CD4-positive, alpha-beta memory T cell (primary cell): ENCODE measurements around the gene PTPN7. TPM values are rescaled to one million over a fixed set of nuclear protein-coding genes. Genes with fewer than 3 reads are reported as not detected.
"Not testable (repeated sequence)": the region's sequence is repeated elsewhere in the genome, so short reads cannot be mapped to it uniquely, and the experiment has no call there.

Experiments used
- CTCF ChIA-PET: fragments of 350-600 bp; sonication (Branson Sonifier 250); formaldehyde crosslinking; loops from one replicate; lab custom pipeline; 2021; ENCODE audit warnings: inconsistent platforms; ENCODE audit not compliant: partially characterized antibody; lab: Charles Lee
- POLR2A ChIA-PET: fragments of 350-600 bp; sonication (Branson Sonifier 250); formaldehyde crosslinking; loops from one replicate; lab custom pipeline; 2021; ENCODE audit not compliant: partially characterized antibody; lab: Charles Lee
- DNase-seq, 5 donors: peaks; one replicate each; pipeline versions ENCODE4 v3.0.0 to v3.0.0-alpha.2; 2020 to 2022; ENCODE audit warnings: mixed read lengths in 1 of 5
- H3K27ac ChIP-seq: one replicate; pipeline ENCODE4 v1.7.0; 2013; ENCODE audit warnings: low read depth, low read length
- H3K27me3 ChIP-seq: 2 replicates; pipeline ENCODE4 v1.7.0; 2013; ENCODE audit warnings: mild to moderate bottlenecking, low read length, moderate library complexity; ENCODE audit not compliant: insufficient read depth
- H3K36me3 ChIP-seq: 2 replicates; pipeline ENCODE4 v1.7.0; 2013; ENCODE audit warnings: mild to moderate bottlenecking, low read length, moderate library complexity; ENCODE audit not compliant: insufficient read depth
- H3K4me1 ChIP-seq: 2 replicates; pipeline ENCODE4 v1.7.0; 2013; ENCODE audit warnings: mild to moderate bottlenecking, low read length, moderate library complexity; ENCODE audit not compliant: insufficient read depth
- H3K4me3 ChIP-seq, 2 donors: one replicate each; pipeline ENCODE4 v1.7.0; 2013; ENCODE audit warnings: low read length in 2 of 2, mild to moderate bottlenecking in 1 of 2
- H3K9me3 ChIP-seq, 2 donors: one replicate each; pipeline ENCODE4 v1.7.0; 2013; ENCODE audit warnings: low read length in 2 of 2, control low read depth in 1 of 2; ENCODE audit not compliant: control insufficient read depth in 1 of 2
- H3K27ac Mint-ChIP-seq, 7 donors: one replicate each; pipeline ENCODE4 v1.8.0; 2020 to 2021; ENCODE audit warnings: mixed read lengths in 7 of 7, mild to moderate bottlenecking in 6 of 7, inconsistent platforms in 3 of 7, moderate library complexity in 3 of 7
- H3K27me3 Mint-ChIP-seq, 2 donors: one replicate each; pipeline ENCODE4 v1.8.0; 2020 to 2021; ENCODE audit warnings: mixed read lengths in 2 of 2
- H3K36me3 Mint-ChIP-seq, 2 donors: one replicate each; pipeline ENCODE4 v1.8.0; 2020 to 2021; ENCODE audit warnings: mixed read lengths in 2 of 2, inconsistent platforms in 1 of 2, mild to moderate bottlenecking in 1 of 2
- H3K4me1 Mint-ChIP-seq, 4 donors: one replicate each; pipeline ENCODE4 v1.8.0; 2020 to 2021; ENCODE audit warnings: mixed read lengths in 4 of 4, mild to moderate bottlenecking in 1 of 4
- H3K4me3 Mint-ChIP-seq, 8 donors: one replicate each; pipeline ENCODE4 v1.8.0; 2020 to 2021; ENCODE audit warnings: mixed read lengths in 8 of 8, mild to moderate bottlenecking in 7 of 8, moderate library complexity in 6 of 8, inconsistent platforms in 3 of 8
- H3K9me3 Mint-ChIP-seq, 8 donors: one replicate each; pipeline ENCODE4 v1.8.0; 2020 to 2021; ENCODE audit warnings: mixed read lengths in 8 of 8, mild to moderate bottlenecking in 5 of 8, inconsistent platforms in 3 of 8, moderate library complexity in 1 of 8
- intact Hi-C: fragments of 100-400 bp; cut with micrococcal nuclease; formaldehyde crosslinking; loops from one replicate; pipeline ENCODE4 v1.15.1; 2023
- polyA plus RNA-seq, 2 donors: library from polyadenylated mRNA; unstranded; fragments of 300-500 nt; fragmentation: Illumina TruSeq; gene quantifications; one replicate each; pipeline ENCODE4 v1.2.3, GENCODE V29; 2021
- total RNA-seq, 2 experiments: library from RNA; stranded (reverse); gene quantifications; one replicate each; pipeline ENCODE4 v1.2.3, GENCODE V29; 2021

PTPN7 gene
- total and polyA plus RNA-seq, 4 experiments from 2014 or later: 50.5 to 84.1 (median 68.0) TPM

GRCh38 chr1:202150602-202151001, 9.8 kb downstream of the PTPN7 start:
- no peak overlapping the region for H3K27ac ChIP-seq
- Mint-ChIP-seq H3K27me3 (no peaks in the 10 kb centered on the region), H3K9me3 (no peaks in the 10 kb centered on the region), H3K4me3 (no peak overlapping the region), H3K27ac (peak overlapping the region; percentile 43 to 74 (median 65)), H3K4me1 (peaks cover 17 to 29% (median 21%) of the 10 kb centered on the region in 4 donors), H3K36me3 (peaks cover 38 to 72% of the 10 kb centered on the region in 2 donors)
- peaks cover 76% of the 10 kb centered on the region for H3K36me3 ChIP-seq
- H3K4me3 ChIP-seq: no peak overlapping the region
- H3K4me1 ChIP-seq: peaks cover 17% of the 10 kb centered on the region
- H3K27me3 ChIP-seq: no peaks in the 10 kb centered on the region
- no peaks in the 10 kb centered on the region for H3K9me3 ChIP-seq
- intact Hi-C loops: no loop called here
- ChIA-PET CTCF (interaction anchor here (2.0 to 2.4 kb wide), 2 partner anchors 12 to 16 kb away, joined by 5 to 7 read pairs; no protein-coding TSS in a partner anchor), POLR2A (interaction anchor here (5.0 to 9.2 kb wide), 2 partner anchors 8 to 11 kb away, joined by 30 to 164 read pairs; partner anchors contain the start of gene PTPN7)
- DNase-seq: no peak

- no peaks in the 10 kb centered on the region for H3K27me3 ChIP-seq
- ChIA-PET CTCF (interaction anchor here (2.0 kb wide), 1 partner anchor 15 kb away, joined by 5 read pairs; no protein-coding TSS in a partner anchor), POLR2A (interaction anchor here (9.2 kb wide), 1 partner anchor 9 kb away, joined by 164 read pairs; the partner anchor contains the start of gene PTPN7)
- H3K4me1 ChIP-seq: peaks cover 17% of the 10 kb centered on the region
- H3K9me3 Mint-ChIP-seq: no peaks in the 10 kb centered on the region
- H3K4me3 Mint-ChIP-seq: no peak overlapping the region
- H3K4me3 ChIP-seq: no peak overlapping the region
- H3K36me3 ChIP-seq: peaks cover 72% of the 10 kb centered on the region
- no peak for DNase-seq
- H3K27ac Mint-ChIP-seq: peak overlapping the region in 2 of 7 donors; percentile 12 to 57
- intact Hi-C loops: no loop called here
- no peaks in the 10 kb centered on the region for H3K9me3 ChIP-seq
- peaks cover 34 to 73% of the 10 kb centered on the region in 2 donors for H3K36me3 Mint-ChIP-seq
- no peak overlapping the region for H3K27ac ChIP-seq
- H3K27me3 Mint-ChIP-seq: no peaks in the 10 kb centered on the region
- peaks cover 17 to 29% (median 22%) of the 10 kb centered on the region in 4 donors for H3K4me1 Mint-ChIP-seq
Measured at GRCh38 chr1:202150187-202150586, 10.2 kb downstream of the PTPN7 start.

- Histone ChIP-seq H3K27ac (no peak overlapping the region), H3K4me1 (peaks cover 15% of the 10 kb centered on the region), H3K27me3 (no peaks in the 10 kb centered on the region), H3K36me3 (peaks cover 65% of the 10 kb centered on the region), H3K4me3 (no peak overlapping the region), H3K9me3 (no peaks in the 10 kb centered on the region)
- Mint-ChIP-seq H3K36me3 (peaks cover 28 to 67% of the 10 kb centered on the region in 2 donors), H3K4me3 (no peak overlapping the region), H3K4me1 (peaks cover 12 to 27% (median 17%) of the 10 kb centered on the region in 4 donors), H3K27ac (peak overlapping the region in 1 of 7 donors; percentile 48), H3K9me3 (no peaks in the 10 kb centered on the region), H3K27me3 (no peaks in the 10 kb centered on the region)
- CTCF ChIA-PET: interaction anchor here (2.0 kb wide), 1 partner anchor 15 kb away, joined by 5 read pairs; no protein-coding TSS in a partner anchor
- no peak for DNase-seq
- intact Hi-C loops: no loop called here
- POLR2A ChIA-PET: interaction anchor here (9.2 kb wide), 1 partner anchor 9 kb away, joined by 164 read pairs; the partner anchor contains the start of gene PTPN7
Measured at GRCh38 chr1:202149566-202149965, 10.8 kb downstream of the PTPN7 start.

GRCh38 chr1:202148391-202148790, 12.0 kb downstream of the PTPN7 start:
- intact Hi-C loops: no loop called here
- no peaks in the 10 kb centered on the region for H3K9me3 Mint-ChIP-seq
- peaks cover 20 to 64% of the 10 kb centered on the region in 2 donors for H3K36me3 Mint-ChIP-seq
- ChIA-PET CTCF (interaction anchor here (1.2 to 1.3 kb wide), 2 partner anchors 12 to 13 kb away, joined by 4 read pairs; partner anchors contain the start of gene PTPN7), POLR2A (interaction anchor here (9.2 kb wide), 1 partner anchor 10 kb away, joined by 164 read pairs; the partner anchor contains the start of gene PTPN7)
- H3K27me3 ChIP-seq: no peaks in the 10 kb centered on the region
- no peak for DNase-seq
- peaks cover 54% of the 10 kb centered on the region for H3K36me3 ChIP-seq
- no peak overlapping the region for H3K4me3 Mint-ChIP-seq
- peak overlapping the region in 5 of 7 donors; percentile 36 to 84 (median 75) for H3K27ac Mint-ChIP-seq
- peaks cover 10% of the 10 kb centered on the region for H3K4me1 ChIP-seq
- H3K27me3 Mint-ChIP-seq: no peaks in the 10 kb centered on the region
- H3K9me3 ChIP-seq: no peaks in the 10 kb centered on the region
- peaks cover 12 to 26% (median 18%) of the 10 kb centered on the region in 4 donors for H3K4me1 Mint-ChIP-seq
- H3K4me3 ChIP-seq: no peak overlapping the region
- H3K27ac ChIP-seq: no peak overlapping the region

- peaks cover 24 to 37% (median 29%) of the 10 kb centered on the region in 4 donors for H3K4me1 Mint-ChIP-seq
- H3K27ac Mint-ChIP-seq: peak overlapping the region in 3 of 7 donors; percentile 66 to 86 (median 68)
- intact Hi-C loops: no loop called here
- Histone ChIP-seq H3K27me3 (no peaks in the 10 kb centered on the region), H3K27ac (peak overlapping the region; percentile 20), H3K4me1 (peaks cover 24% of the 10 kb centered on the region), H3K9me3 (no peaks in the 10 kb centered on the region), H3K4me3 (no peak overlapping the region), H3K36me3 (peaks cover 40% of the 10 kb centered on the region)
- ChIA-PET CTCF (interaction anchor here (0.9 to 2.7 kb wide), 6 partner anchors 8 to 38 kb away, joined by 3 to 14 read pairs (median 4); partner anchors contain the start of gene PTPN7), POLR2A (interaction anchor here (9.2 kb wide), 1 partner anchor 12 kb away, joined by 164 read pairs; the partner anchor contains the start of gene PTPN7)
- no peaks in the 10 kb centered on the region for H3K27me3 Mint-ChIP-seq
- DNase-seq: no peak
- H3K9me3 Mint-ChIP-seq: peaks cover 0 to 1% (median 0%) of the 10 kb centered on the region in 8 donors
- peaks cover 17 to 55% of the 10 kb centered on the region in 2 donors for H3K36me3 Mint-ChIP-seq
- H3K4me3 Mint-ChIP-seq: no peak overlapping the region
Measured at GRCh38 chr1:202146993-202147392, 13.4 kb downstream of the PTPN7 start.

GRCh38 chr1:202146279-202146678, 14.1 kb downstream of the PTPN7 start:
- Histone ChIP-seq H3K27me3 (no peaks in the 10 kb centered on the region), H3K4me1 (peaks cover 31% of the 10 kb centered on the region), H3K36me3 (peaks cover 33% of the 10 kb centered on the region), H3K4me3 (no peak overlapping the region), H3K27ac (no peak overlapping the region), H3K9me3 (no peaks in the 10 kb centered on the region)
- intact Hi-C loops: no loop called here
- DNase-seq: no peak
- peaks cover 24 to 44% (median 33%) of the 10 kb centered on the region in 4 donors for H3K4me1 Mint-ChIP-seq
- ChIA-PET CTCF (interaction anchor here (1.0 to 2.7 kb wide), 6 partner anchors 9 to 44 kb away, joined by 3 to 14 read pairs (median 6); partner anchors contain the start of gene PTPN7), POLR2A (interaction anchor here (9.2 kb wide), 1 partner anchor 12 kb away, joined by 164 read pairs; the partner anchor contains the start of gene PTPN7)
- H3K4me3 Mint-ChIP-seq: peak overlapping the region in 5 of 8 donors; percentile 20 to 90 (median 51)
- no peaks in the 10 kb centered on the region for H3K27me3 Mint-ChIP-seq
- peaks cover 0 to 1% (median 0%) of the 10 kb centered on the region in 8 donors for H3K9me3 Mint-ChIP-seq
- peak overlapping the region; percentile 6 to 96 (median 70) for H3K27ac Mint-ChIP-seq
- peaks cover 16 to 49% of the 10 kb centered on the region in 2 donors for H3K36me3 Mint-ChIP-seq

- Mint-ChIP-seq H3K27ac (peak overlapping the region; percentile 86 to 96 (median 93)), H3K36me3 (peaks cover 10 to 44% of the 10 kb centered on the region in 2 donors), H3K4me1 (peaks cover 24 to 50% (median 32%) of the 10 kb centered on the region in 4 donors), H3K4me3 (peak overlapping the region; percentile 87 to 93 (median 91))
- Histone ChIP-seq H3K27ac (peak overlapping the region; percentile 80), H3K36me3 (peaks cover 28% of the 10 kb centered on the region), H3K4me1 (peaks cover 36% of the 10 kb centered on the region)
- H3K9me3 ChIP-seq, H3K27me3 ChIP-seq, H3K27me3 Mint-ChIP-seq, DNase-seq, H3K9me3 Mint-ChIP-seq, intact Hi-C loops, H3K4me3 ChIP-seq: not testable (repeated sequence)
- CTCF ChIA-PET: interaction anchor here (1.0 to 2.7 kb wide), 6 partner anchors 9 to 45 kb away, joined by 3 to 14 read pairs (median 6); partner anchors contain the start of gene PTPN7
- POLR2A ChIA-PET: interaction anchor here (3.4 to 9.2 kb wide), 2 partner anchors 13 to 20 kb away, joined by 10 to 164 read pairs; partner anchors contain the start of gene PTPN7
Measured at GRCh38 chr1:202145744-202146140, 14.7 kb downstream of the PTPN7 start.
